ENCODE results near the gene ZNF638.
A peak's percentile ranks its signal among the peaks of the same experiment; 100 is the strongest.

The ZNF638 gene

DNA sequence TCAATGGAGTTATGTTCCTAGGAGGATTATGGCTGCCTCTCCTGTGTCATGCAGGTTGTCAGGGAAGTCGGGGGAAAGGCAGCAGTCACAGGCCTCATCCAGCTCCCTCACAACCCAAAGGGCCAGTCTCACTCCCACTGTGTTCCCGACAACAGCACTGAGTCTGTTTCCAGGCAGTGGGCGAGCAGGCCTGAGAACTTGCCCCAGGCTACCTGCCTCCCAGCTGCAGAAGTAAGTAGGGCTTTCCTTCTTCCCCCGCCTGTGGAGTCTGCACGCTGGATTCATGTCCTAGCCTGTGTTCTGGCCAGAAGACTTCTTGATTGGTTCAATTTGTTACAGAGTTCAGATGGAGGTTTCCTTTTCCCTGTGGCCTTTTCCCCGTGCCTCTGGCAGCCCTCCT lies 8.2 kb upstream of the ZNF638 start:
- TF ChIP-seq, protein P1, sequence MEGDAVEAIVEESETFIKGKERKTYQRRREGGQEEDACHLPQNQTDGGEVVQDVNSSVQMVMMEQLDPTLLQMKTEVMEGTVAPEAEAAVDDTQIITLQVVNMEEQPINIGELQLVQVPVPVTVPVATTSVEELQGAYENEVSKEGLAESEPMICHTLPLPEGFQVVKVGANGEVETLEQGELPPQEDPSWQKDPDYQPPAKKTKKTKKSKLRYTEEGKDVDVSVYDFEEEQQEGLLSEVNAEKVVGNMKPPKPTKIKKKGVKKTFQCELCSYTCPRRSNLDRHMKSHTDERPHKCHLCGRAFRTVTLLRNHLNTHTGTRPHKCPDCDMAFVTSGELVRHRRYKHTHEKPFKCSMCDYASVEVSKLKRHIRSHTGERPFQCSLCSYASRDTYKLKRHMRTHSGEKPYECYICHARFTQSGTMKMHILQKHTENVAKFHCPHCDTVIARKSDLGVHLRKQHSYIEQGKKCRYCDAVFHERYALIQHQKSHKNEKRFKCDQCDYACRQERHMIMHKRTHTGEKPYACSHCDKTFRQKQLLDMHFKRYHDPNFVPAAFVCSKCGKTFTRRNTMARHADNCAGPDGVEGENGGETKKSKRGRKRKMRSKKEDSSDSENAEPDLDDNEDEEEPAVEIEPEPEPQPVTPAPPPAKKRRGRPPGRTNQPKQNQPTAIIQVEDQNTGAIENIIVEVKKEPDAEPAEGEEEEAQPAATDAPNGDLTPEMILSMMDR (conservative IDR thresholded peaks at IDR 0.05) = no peak
- no peak for TF ChIP-seq ZFX (IDR thresholded peaks at IDR 0.05)
- no peak overlapping the region for H3K27ac ChIP-seq

DNA sequence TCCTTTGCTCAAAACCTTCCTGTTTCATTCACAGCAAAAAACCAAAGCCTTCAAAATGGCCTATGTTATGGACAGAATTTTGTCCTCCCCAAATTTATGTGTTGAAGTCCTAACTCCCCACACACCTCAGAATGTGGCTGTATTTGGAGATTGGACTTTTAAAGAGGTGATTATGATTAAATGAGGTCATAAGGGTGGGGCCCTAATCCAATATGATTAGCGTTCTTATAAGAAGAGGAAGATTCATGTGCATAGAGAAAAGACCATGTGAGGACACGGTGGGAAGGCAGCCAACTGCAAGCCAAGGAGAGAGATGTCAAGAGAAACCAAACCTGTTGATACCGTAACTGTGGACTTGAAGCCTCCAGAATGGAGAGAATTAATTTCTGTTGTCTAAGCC lies 4.6 kb upstream of the ZNF638 start:
- TF ChIP-seq ZFX (IDR thresholded peaks at IDR 0.05) = no peak
- TF ChIP-seq, protein P1 (conservative IDR thresholded peaks at IDR 0.05) = no peak
- H3K27ac ChIP-seq = no peak overlapping the region

DNA sequence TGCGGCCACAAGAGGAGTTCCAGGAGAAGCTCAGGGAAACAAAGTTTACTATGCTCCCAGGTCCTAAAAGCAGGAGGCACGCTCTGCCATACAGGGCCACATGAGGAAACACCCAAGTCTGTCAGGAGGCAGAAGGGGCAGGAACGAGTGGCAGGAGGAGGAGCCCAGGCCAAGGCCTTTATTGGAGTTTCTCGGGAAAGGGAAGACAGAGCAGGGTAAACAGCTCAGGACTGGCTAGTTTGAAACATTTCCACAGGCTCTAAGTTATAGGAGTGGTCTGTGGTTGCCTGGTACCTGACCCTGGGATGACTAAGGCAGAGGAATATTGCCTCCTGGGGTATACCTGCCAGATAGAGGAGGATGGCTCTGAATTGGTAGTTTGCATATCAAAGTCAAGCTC lies 3.7 kb upstream of the ZNF638 start:
- no peak overlapping the region; the same call in 1 of the 2 replicates for H3K27ac ChIP-seq
- TF ChIP-seq ZFX (IDR thresholded peaks at IDR 0.05) = no peak
- TF ChIP-seq, protein P1 (conservative IDR thresholded peaks at IDR 0.05) = no peak

DNA sequence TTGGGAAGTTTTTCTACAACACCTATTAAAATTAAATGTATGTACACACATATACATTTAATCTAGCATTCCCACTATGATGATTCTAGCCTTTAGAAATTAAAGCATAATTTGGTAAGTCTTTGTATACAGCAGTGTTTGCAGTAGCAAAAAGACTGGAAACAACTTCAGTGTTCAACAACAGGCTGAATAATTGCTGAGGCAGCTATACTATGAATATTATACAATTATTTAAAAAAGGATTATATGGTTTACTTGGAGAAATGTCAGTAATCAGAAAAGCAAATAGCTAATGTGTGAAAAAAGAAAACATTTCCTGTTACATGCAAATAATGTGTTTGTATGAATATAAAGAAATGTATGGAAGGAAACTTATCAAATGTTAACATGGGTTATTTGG lies 1.4 kb upstream of the ZNF638 start:
- TF ChIP-seq, protein P1 (conservative IDR thresholded peaks at IDR 0.05) = no peak
- TF ChIP-seq ZFX (IDR thresholded peaks at IDR 0.05) = no peak
- H3K27ac ChIP-seq = no peak overlapping the region

DNA sequence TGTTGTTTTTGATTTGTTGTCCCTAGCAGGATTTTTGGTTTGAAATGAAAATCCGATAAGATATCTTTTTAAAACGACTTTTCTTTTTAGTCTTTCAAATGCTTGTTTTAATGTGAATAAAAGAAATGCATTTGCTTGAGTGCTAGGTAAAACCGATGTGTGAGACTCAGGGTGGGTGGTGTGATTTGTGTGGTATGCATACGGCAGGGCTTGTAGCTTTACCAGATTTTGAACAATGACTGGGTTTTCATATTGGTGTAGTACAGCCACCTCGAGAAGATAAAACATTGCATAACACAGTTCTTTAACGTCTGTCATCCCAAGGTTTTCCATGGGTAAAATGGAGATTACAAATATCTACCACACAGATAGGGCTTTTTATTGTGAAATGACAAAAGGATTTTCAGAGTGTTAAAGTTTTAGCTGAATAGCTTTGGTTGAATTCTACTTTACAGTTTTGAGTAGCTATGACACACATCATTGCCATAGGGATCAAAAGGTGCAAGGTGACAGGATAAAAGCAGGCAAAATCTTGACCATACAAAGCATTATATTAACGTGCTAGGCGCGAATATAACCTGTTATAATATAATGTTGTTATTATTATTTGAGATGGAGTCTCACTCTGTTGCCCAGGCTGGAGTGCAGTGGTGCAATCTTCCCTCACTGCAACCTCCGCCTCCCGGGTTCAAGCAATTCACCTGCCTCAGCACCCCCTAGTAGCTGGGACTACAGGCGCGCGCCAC lies 824 bp upstream of the ZNF638 start:
- TF ChIP-seq, protein P1 (conservative IDR thresholded peaks at IDR 0.05) = no peak
- no peak for TF ChIP-seq ZFX (IDR thresholded peaks at IDR 0.05)
- no peak overlapping the region for H3K27ac ChIP-seq

DNA sequence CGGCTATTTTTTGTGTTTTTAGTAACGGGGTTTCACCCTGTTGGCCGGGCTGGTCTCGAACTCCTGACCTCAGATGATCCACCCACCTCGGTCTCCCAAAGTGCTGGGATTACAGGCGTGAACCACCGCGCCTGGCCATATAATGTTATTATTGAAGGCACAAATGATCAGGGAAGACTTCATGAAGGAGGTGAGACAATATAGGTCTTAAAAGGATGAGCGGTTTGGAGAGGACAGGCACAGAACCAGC lies 326 bp upstream of the ZNF638 start:
- peak overlapping the region; percentile 84; the same call in 1 of the 2 replicates for H3K27ac ChIP-seq

DNA sequence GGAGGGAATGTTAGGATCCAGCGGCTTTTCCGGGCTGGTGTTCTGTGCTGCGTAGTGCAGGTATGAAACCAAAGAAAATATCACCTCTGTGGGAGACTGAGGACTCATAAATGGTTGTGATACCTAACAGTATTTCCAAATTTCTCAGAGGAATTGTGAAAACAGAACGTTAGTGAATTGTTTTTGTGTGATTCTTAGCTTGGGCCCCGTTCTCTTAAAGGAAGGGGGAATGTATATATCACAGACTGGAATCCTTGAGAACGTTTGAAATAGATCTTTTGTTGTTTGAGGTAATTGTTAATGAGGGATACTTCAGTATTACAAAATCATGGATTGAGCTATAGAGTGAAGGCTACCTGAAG lies 834 bp downstream of the ZNF638 start:
- TF ChIP-seq, protein P1 (conservative IDR thresholded peaks at IDR 0.05) = no peak
- no peak for TF ChIP-seq ZFX (IDR thresholded peaks at IDR 0.05)
- peak overlapping the region; percentile 84 for H3K27ac ChIP-seq

DNA sequence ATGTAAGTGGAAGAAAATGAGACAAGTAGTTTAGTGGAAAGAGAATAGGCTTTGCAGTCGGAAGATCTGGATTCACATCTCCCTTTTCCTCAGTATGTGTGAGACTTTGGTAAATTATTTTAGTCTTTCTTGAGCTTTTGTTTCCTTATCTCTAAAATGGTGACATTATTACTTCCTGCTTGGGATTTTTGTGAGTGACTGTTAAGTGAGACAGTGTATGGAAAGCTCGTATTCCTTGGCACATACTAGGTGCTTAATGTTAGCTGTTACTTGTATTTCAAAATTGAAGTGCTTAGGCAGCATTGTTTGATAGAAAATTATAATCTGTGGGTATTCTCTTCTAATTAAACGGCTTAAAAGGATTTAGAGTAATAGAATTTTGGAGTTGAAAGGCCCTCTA lies 2.0 kb downstream of the ZNF638 start:
- no peak overlapping the region for H3K27ac ChIP-seq
- TF ChIP-seq, protein P1 (conservative IDR thresholded peaks at IDR 0.05) = no peak
- no peak for TF ChIP-seq ZFX (IDR thresholded peaks at IDR 0.05)

Measured in C4-2B (cell line).